Uterus (tissue), 2 donors: ENCODE data around the gene STRAP.
A peak's percentile ranks its signal among the peaks of the same experiment; 100 is the strongest.

Source experiments
- CTCF ChIP-seq, 4 experiments: fragments of 200-600 bp in 2 of 4; fragments of 450-650 bp in 2 of 4; sonication (generic) in 2 of 4; IDR thresholded peaks; one replicate each; pipeline ENCODE4 v1.5.1; 2016 to 2019; ENCODE audit warnings: antibody characterized with exemption in 4 of 4, mild to moderate bottlenecking in 2 of 4, moderate library complexity in 1 of 4
- POLR2A ChIP-seq, 2 donors: fragments of 450-650 bp; IDR thresholded peaks; one replicate each; pipeline ENCODE4 v1.6.1; 2016; ENCODE audit warnings: antibody characterized with exemption in 2 of 2, mild to moderate bottlenecking in 1 of 2, moderate library complexity in 1 of 2

DNA sequence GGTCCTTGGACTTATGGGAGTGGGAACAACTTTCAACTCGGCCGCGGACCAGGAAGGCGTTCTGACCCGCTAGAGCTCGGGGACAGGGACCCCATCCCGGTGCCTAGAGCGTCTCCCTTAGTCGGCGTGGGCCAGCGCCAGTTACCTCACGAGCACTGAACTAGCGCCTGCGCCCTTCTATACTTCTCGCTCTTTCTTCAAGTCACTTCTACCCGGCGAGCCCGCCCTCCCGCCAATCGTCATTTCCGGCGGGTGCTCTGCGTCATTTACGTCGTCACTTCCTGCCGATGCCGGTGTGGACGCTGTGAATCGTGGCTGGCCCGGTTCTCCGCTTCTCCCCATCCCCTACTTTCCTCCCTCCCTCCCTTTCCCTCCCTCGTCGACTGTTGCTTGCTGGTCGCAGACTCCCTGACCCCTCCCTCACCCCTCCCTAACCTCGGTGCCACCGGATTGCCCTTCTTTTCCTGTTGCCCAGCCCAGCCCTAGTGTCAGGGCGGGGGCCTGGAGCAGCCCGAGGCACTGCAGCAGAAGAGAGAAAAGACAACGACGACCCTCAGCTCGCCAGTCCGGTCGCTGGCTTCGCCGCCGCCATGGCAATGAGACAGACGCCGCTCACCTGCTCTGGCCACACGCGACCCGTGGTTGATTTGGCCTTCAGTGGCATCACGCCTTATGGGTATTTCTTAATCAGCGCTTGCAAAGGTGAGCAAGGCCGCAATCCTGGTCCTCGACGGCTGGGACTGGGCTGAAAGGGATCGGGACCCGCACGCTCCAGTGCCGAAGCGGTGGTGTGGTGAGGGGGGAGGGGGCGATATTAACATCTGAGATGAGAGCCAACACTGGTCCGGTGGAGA lies at the start of gene STRAP:
- TF ChIP-seq CTCF (IDR thresholded peaks at IDR 0.05) = peak in 1 of 4 experiments; percentile 16
- peak; percentile 99 to 100 for TF ChIP-seq POLR2A (IDR thresholded peaks at IDR 0.05)
